Fibroblast of lung (primary cell): ENCODE measurements around the gene RPRD1A.

Source experiments
- EZH2 ChIP-seq: IDR thresholded peaks from 2 replicates; pipeline ENCODE4 v1.5.1; 2012; ENCODE audit warnings: low read length, control low read depth, mild to moderate bottlenecking; ENCODE audit errors: missing control alignments
- TF ChIP-seq, protein P1 (sequence below), 2 donors: IDR thresholded peaks in 1 of 2; conservative IDR thresholded peaks in 1 of 2; 1 replicate in 1 of 2; 2 replicates in 1 of 2; pipeline ENCODE4 v1.5.1; 2011 to 2012; ENCODE audit warnings: low read length in 2 of 2, control low read depth in 1 of 2, inconsistent platforms in 1 of 2, low read depth in 1 of 2, mild to moderate bottlenecking in 1 of 2

DNA sequence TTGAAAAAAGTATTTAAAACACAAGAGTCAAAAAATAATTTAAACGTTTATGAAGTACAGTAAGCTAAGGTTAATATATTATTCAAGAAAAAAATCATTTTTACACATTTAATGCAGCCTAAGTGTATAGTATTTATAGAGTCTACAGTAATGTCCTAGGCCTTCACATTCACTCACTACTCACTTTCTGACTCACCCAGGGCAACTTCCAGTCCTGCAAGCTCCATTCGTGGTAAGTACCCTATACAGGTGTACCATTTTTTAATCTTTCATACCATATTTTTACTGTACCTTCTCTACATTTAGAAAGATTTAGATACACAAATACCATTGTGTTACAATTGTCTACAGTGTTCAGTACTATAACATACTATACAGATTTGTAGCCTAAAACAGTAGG lies 20.9 kb upstream of the RPRD1A start:
- TF ChIP-seq EZH2, result no peak
- TF ChIP-seq, protein P1, sequence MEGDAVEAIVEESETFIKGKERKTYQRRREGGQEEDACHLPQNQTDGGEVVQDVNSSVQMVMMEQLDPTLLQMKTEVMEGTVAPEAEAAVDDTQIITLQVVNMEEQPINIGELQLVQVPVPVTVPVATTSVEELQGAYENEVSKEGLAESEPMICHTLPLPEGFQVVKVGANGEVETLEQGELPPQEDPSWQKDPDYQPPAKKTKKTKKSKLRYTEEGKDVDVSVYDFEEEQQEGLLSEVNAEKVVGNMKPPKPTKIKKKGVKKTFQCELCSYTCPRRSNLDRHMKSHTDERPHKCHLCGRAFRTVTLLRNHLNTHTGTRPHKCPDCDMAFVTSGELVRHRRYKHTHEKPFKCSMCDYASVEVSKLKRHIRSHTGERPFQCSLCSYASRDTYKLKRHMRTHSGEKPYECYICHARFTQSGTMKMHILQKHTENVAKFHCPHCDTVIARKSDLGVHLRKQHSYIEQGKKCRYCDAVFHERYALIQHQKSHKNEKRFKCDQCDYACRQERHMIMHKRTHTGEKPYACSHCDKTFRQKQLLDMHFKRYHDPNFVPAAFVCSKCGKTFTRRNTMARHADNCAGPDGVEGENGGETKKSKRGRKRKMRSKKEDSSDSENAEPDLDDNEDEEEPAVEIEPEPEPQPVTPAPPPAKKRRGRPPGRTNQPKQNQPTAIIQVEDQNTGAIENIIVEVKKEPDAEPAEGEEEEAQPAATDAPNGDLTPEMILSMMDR (conservative IDR thresholded peaks at IDR 0.05 in 1 of 2, IDR thresholded peaks at IDR 0.05 in 1 of 2; ENCODE audit: low read depth in 1 of 2, low read length in 2 of 2), result no peak
